Measurements from ENCODE around the gene AGPAT4.

AGPAT4 gene

GRCh38 chr6:161254126-161254463, 19.8 kb downstream of the AGPAT4 start:
- no peak overlapping the region for H4K8ac ChIP-seq (ENCODE audit: low read depth, low read length)
- H3K27me3 ChIP-seq (ENCODE audit: insufficient read depth, low read length, poor library complexity) = no peaks in the 10 kb centered on the region
- no peak overlapping the region for H3K4ac ChIP-seq (ENCODE audit: low read depth, low read length)
- no peak overlapping the region for H3K27ac ChIP-seq (ENCODE audit: low read depth, low read length)
- H2AK5ac ChIP-seq (ENCODE audit: low read length) = no peak overlapping the region
- H2BK120ac ChIP-seq (ENCODE audit: low read depth, low read length) = no peak overlapping the region
- H3K79me1 ChIP-seq (ENCODE audit: low read length) = peaks cover 26% of the 10 kb centered on the region
- H3K4me2 ChIP-seq (ENCODE audit: low read length) = no peak overlapping the region
- H3K18ac ChIP-seq (ENCODE audit: low read length) = no peak overlapping the region
- no peak overlapping the region for H3K23ac ChIP-seq (ENCODE audit: low read length)
- H4K5ac ChIP-seq (ENCODE audit: low read length) = no peak overlapping the region
- no peaks in the 10 kb centered on the region for H3K36me3 ChIP-seq (ENCODE audit: control insufficient read depth, insufficient read depth, low read length)
- H2BK15ac ChIP-seq (replicated peaks; ENCODE audit: low read depth) = no peak overlapping the region
- H3K4me1 ChIP-seq (ENCODE audit: control insufficient read depth, low read depth, low read length) = no peaks in the 10 kb centered on the region
- H2BK5ac ChIP-seq (ENCODE audit: low read length) = no peak overlapping the region
- no peak overlapping the region for H3K56ac ChIP-seq (ENCODE audit: low read length)
- no peak overlapping the region for H3K9ac ChIP-seq (ENCODE audit: low read length)
- H3K4me3 ChIP-seq (ENCODE audit: low read length) = no peak overlapping the region
- peaks cover 49% of the 10 kb centered on the region for H3K79me2 ChIP-seq (ENCODE audit: control insufficient read depth, insufficient read depth, low read length)
- DNase-seq = no peak

DNA sequence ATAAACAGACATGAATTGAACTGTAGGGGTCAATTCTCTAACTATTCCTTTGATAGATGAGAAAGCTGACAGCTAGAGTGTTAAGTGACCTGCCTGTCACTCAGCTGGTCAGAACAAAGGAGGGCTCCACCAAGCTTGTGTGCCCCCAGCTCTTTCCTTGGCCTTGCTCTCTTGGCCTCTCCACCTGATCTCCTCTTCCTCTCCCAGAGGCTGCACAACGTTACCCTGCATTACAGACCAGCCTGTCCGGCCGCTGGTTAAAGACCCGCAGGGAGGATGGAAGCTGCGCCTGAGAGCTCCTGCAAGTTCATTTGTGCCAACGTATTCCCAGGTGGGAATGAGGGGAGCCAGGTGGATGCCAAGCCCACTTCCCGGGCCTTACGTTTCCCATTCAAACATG, 22.5 kb downstream of the AGPAT4 start:
- Histone ChIP-seq H3K4me3 (ENCODE audit: low read length) (no peak overlapping the region), H3K79me1 (ENCODE audit: low read length) (peaks cover 19% of the 10 kb centered on the region), H4K8ac (ENCODE audit: low read depth, low read length) (no peak overlapping the region), H3K4me1 (ENCODE audit: control insufficient read depth, low read depth, low read length) (no peaks in the 10 kb centered on the region), H4K5ac (ENCODE audit: low read length) (no peak overlapping the region), H2BK5ac (ENCODE audit: low read length) (no peak overlapping the region), H3K36me3 (ENCODE audit: control insufficient read depth, insufficient read depth, low read length) (no peaks in the 10 kb centered on the region), H3K18ac (ENCODE audit: low read length) (no peak overlapping the region), H3K9ac (ENCODE audit: low read length) (no peak overlapping the region), H2BK120ac (ENCODE audit: low read depth, low read length) (no peak overlapping the region), H3K4me2 (ENCODE audit: low read length) (no peak overlapping the region), H3K23ac (ENCODE audit: low read length) (no peak overlapping the region), H2BK15ac (replicated peaks; ENCODE audit: low read depth) (no peak overlapping the region), H3K27me3 (ENCODE audit: insufficient read depth, low read length, poor library complexity) (no peaks in the 10 kb centered on the region), H3K56ac (ENCODE audit: low read length) (no peak overlapping the region), H3K27ac (ENCODE audit: low read depth, low read length) (no peak overlapping the region), H3K79me2 (ENCODE audit: control insufficient read depth, insufficient read depth, low read length) (peaks cover 51% of the 10 kb centered on the region), H2AK5ac (ENCODE audit: low read length) (no peak overlapping the region), H3K4ac (ENCODE audit: low read depth, low read length) (no peak overlapping the region)
- no CpG with 5 or more reads among the region's 8 CpGs for WGBS (ENCODE audit: extremely low coverage, insufficient coverage, low lambda C conversion rate)
- DNase-seq = no peak

DNA sequence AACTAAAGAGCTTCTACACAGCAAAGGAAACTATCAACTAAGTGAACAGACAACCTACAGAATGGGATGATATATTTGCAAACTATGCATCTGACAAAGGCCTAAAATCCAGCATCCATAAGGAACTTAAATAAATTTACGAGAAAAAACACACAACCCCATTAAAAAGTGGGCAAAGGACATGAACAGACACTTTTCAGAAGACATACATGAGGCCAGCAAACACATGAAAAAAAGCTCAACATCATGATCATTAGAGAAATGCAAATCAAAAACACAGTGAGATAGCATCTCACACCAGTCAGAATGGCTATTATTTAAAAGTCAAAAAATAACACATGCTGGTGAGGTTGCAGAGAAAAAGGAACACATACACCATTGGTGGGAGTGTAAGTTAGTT, 24.5 kb downstream of the AGPAT4 start:
- Histone ChIP-seq H3K4me3 (ENCODE audit: low read length) (no peak overlapping the region), H3K18ac (ENCODE audit: low read length) (no peak overlapping the region), H3K27me3 (ENCODE audit: insufficient read depth, low read length, poor library complexity) (no peaks in the 10 kb centered on the region), H3K4me2 (ENCODE audit: low read length) (no peak overlapping the region), H2BK5ac (ENCODE audit: low read length) (no peak overlapping the region), H3K4ac (ENCODE audit: low read depth, low read length) (no peak overlapping the region), H3K9ac (ENCODE audit: low read length) (no peak overlapping the region), H3K79me2 (ENCODE audit: control insufficient read depth, insufficient read depth, low read length) (peaks cover 44% of the 10 kb centered on the region), H2BK120ac (ENCODE audit: low read depth, low read length) (no peak overlapping the region), H3K79me1 (ENCODE audit: low read length) (peaks cover 26% of the 10 kb centered on the region), H3K56ac (ENCODE audit: low read length) (no peak overlapping the region), H3K23ac (ENCODE audit: low read length) (no peak overlapping the region), H3K36me3 (ENCODE audit: control insufficient read depth, insufficient read depth, low read length) (no peaks in the 10 kb centered on the region), H4K8ac (ENCODE audit: low read depth, low read length) (no peak overlapping the region), H2AK5ac (ENCODE audit: low read length) (no peak overlapping the region), H3K27ac (ENCODE audit: low read depth, low read length) (no peak overlapping the region), H4K5ac (ENCODE audit: low read length) (no peak overlapping the region), H2BK15ac (replicated peaks; ENCODE audit: low read depth) (no peak overlapping the region), H3K4me1 (ENCODE audit: control insufficient read depth, low read depth, low read length) (peaks cover 4% of the 10 kb centered on the region)
- no CpG with 5 or more reads among the region's 1 CpG for WGBS (ENCODE audit: extremely low coverage, insufficient coverage, low lambda C conversion rate)
- no peak for DNase-seq

DNA sequence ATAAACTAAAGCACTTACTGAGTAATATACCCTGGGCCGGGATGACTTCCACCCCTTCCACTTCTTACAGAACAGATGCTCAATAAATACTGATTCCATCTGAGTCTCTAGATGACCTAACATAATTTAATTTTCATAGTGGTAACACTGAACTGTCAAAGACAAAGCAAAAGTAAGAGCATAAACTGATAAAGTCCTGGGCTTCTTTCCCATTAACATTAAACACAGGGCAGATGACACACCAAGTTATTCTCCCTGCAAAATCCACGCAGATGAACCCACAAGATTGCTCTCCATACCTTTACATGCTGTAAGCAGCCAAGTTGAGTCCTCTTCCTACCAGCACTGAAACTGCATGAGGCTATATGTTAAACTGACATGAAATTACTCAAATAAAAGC, 27.1 kb downstream of the AGPAT4 start:
- Histone ChIP-seq H3K4me1 (ENCODE audit: control insufficient read depth, low read depth, low read length) (peaks cover 13% of the 10 kb centered on the region), H2BK120ac (ENCODE audit: low read depth, low read length) (no peak overlapping the region), H3K18ac (ENCODE audit: low read length) (no peak overlapping the region), H3K27ac (ENCODE audit: low read depth, low read length) (no peak overlapping the region), H3K56ac (ENCODE audit: low read length) (no peak overlapping the region), H3K27me3 (ENCODE audit: insufficient read depth, low read length, poor library complexity) (no peaks in the 10 kb centered on the region), H3K79me2 (ENCODE audit: control insufficient read depth, insufficient read depth, low read length) (peaks cover 51% of the 10 kb centered on the region), H3K79me1 (ENCODE audit: low read length) (peaks cover 34% of the 10 kb centered on the region), H2AK5ac (ENCODE audit: low read length) (no peak overlapping the region), H4K5ac (ENCODE audit: low read length) (no peak overlapping the region), H4K8ac (ENCODE audit: low read depth, low read length) (no peak overlapping the region), H3K4ac (ENCODE audit: low read depth, low read length) (no peak overlapping the region), H2BK5ac (ENCODE audit: low read length) (no peak overlapping the region), H3K36me3 (ENCODE audit: control insufficient read depth, insufficient read depth, low read length) (no peaks in the 10 kb centered on the region), H3K23ac (ENCODE audit: low read length) (no peak overlapping the region), H3K9ac (ENCODE audit: low read length) (no peak overlapping the region), H2BK15ac (replicated peaks; ENCODE audit: low read depth) (no peak overlapping the region), H3K4me3 (ENCODE audit: low read length) (no peak overlapping the region), H3K4me2 (ENCODE audit: low read length) (no peak overlapping the region)
- no peak for DNase-seq
- no CpG with 5 or more reads among the region's 2 CpGs for WGBS (ENCODE audit: extremely low coverage, insufficient coverage, low lambda C conversion rate)

- peaks cover 50% of the 10 kb centered on the region for H3K79me2 ChIP-seq (ENCODE audit: control insufficient read depth, insufficient read depth, low read length)
- H3K27ac ChIP-seq (ENCODE audit: low read depth, low read length) = no peak overlapping the region
- no CpG with 5 or more reads among the region's 6 CpGs for WGBS (ENCODE audit: extremely low coverage, insufficient coverage, low lambda C conversion rate)
- H3K4me3 ChIP-seq (ENCODE audit: low read length) = no peak overlapping the region
- no peak overlapping the region for H3K18ac ChIP-seq (ENCODE audit: low read length)
- no peak overlapping the region for H3K4ac ChIP-seq (ENCODE audit: low read depth, low read length)
- H2AK5ac ChIP-seq (ENCODE audit: low read length) = no peak overlapping the region
- peaks cover 31% of the 10 kb centered on the region for H3K79me1 ChIP-seq (ENCODE audit: low read length)
- no peak overlapping the region for H2BK120ac ChIP-seq (ENCODE audit: low read depth, low read length)
- H3K9ac ChIP-seq (ENCODE audit: low read length) = no peak overlapping the region
- no peak overlapping the region for H4K8ac ChIP-seq (ENCODE audit: low read depth, low read length)
- peaks cover 13% of the 10 kb centered on the region for H3K4me1 ChIP-seq (ENCODE audit: control insufficient read depth, low read depth, low read length)
- no peak for DNase-seq
- no peaks in the 10 kb centered on the region for H3K36me3 ChIP-seq (ENCODE audit: control insufficient read depth, insufficient read depth, low read length)
- no peaks in the 10 kb centered on the region for H3K27me3 ChIP-seq (ENCODE audit: insufficient read depth, low read length, poor library complexity)
- no peak overlapping the region for H2BK5ac ChIP-seq (ENCODE audit: low read length)
- no peak overlapping the region for H3K4me2 ChIP-seq (ENCODE audit: low read length)
- H3K23ac ChIP-seq (ENCODE audit: low read length) = no peak overlapping the region
- H3K56ac ChIP-seq (ENCODE audit: low read length) = no peak overlapping the region
- no peak overlapping the region for H4K5ac ChIP-seq (ENCODE audit: low read length)
- no peak overlapping the region for H2BK15ac ChIP-seq (replicated peaks; ENCODE audit: low read depth)
Observed at GRCh38 chr6:161245363-161245762, 28.5 kb downstream of the AGPAT4 start.

DNA sequence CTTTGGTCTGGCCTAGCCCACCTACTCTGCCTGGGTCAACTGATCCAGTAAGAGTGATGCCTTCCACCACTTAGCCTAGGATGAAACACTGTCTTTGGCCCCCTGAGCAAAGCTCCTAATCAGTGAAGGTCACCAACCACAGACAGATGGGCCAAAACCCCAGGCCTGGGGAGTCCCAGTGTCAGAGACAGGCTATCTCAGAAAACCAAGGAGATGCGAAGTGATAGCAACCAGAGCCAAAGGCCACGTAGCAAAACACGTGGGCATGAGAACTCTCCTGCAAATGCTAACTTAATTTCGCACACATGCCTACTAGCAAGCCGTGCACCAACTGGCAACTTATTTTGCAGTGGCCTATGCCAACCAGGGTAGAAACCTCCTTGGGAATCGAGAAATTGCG, 29.1 kb downstream of the AGPAT4 start:
- H3K23ac ChIP-seq (ENCODE audit: low read length) = peak overlapping the region; percentile 6
- no peak overlapping the region for H2BK15ac ChIP-seq (replicated peaks; ENCODE audit: low read depth)
- peaks cover 51% of the 10 kb centered on the region for H3K79me2 ChIP-seq (ENCODE audit: control insufficient read depth, insufficient read depth, low read length)
- H3K18ac ChIP-seq (ENCODE audit: low read length) = no peak overlapping the region
- no peak overlapping the region for H2BK5ac ChIP-seq (ENCODE audit: low read length)
- peaks cover 13% of the 10 kb centered on the region for H3K4me1 ChIP-seq (ENCODE audit: control insufficient read depth, low read depth, low read length)
- H3K4ac ChIP-seq (ENCODE audit: low read depth, low read length) = no peak overlapping the region
- no CpG with 5 or more reads among the region's 7 CpGs for WGBS (ENCODE audit: extremely low coverage, insufficient coverage, low lambda C conversion rate)
- H3K36me3 ChIP-seq (ENCODE audit: control insufficient read depth, insufficient read depth, low read length) = no peaks in the 10 kb centered on the region
- H3K4me3 ChIP-seq (ENCODE audit: low read length) = no peak overlapping the region
- no peak for DNase-seq
- H3K27ac ChIP-seq (ENCODE audit: low read depth, low read length) = no peak overlapping the region
- H2BK120ac ChIP-seq (ENCODE audit: low read depth, low read length) = no peak overlapping the region
- H3K4me2 ChIP-seq (ENCODE audit: low read length) = no peak overlapping the region
- H3K56ac ChIP-seq (ENCODE audit: low read length) = peak overlapping the region; percentile 30
- no peak overlapping the region for H2AK5ac ChIP-seq (ENCODE audit: low read length)
- H3K9ac ChIP-seq (ENCODE audit: low read length) = peak overlapping the region; percentile 40
- no peaks in the 10 kb centered on the region for H3K27me3 ChIP-seq (ENCODE audit: insufficient read depth, low read length, poor library complexity)
- no peak overlapping the region for H4K8ac ChIP-seq (ENCODE audit: low read depth, low read length)
- H4K5ac ChIP-seq (ENCODE audit: low read length) = no peak overlapping the region
- H3K79me1 ChIP-seq (ENCODE audit: low read length) = peaks cover 32% of the 10 kb centered on the region

Data from mesendoderm (in vitro differentiated cells).